ENCODE measurements around the gene THYN1. TPM values are rescaled to one million over a fixed set of nuclear protein-coding genes. Genes with fewer than 3 reads are reported as not detected.

The THYN1 gene
- total RNA-seq, 1 donor from 2014 or later = 41.5 TPM

- no peak for DNase-seq
These were observed 36.3 kb downstream of the THYN1 start for GRCh38 chr11:134216816-134217215.

- DNase-seq = no peak
These were observed 37.3 kb downstream of the THYN1 start for GRCh38 chr11:134215836-134216235.

GRCh38 chr11:134207538-134208239 lies 45.5 kb downstream of the THYN1 start:
- no peak for DNase-seq

GRCh38 chr11:134206185-134206584 lies 47.0 kb downstream of the THYN1 start:
- DNase-seq = no peak

- DNase-seq = no peak
These were observed 47.4 kb downstream of the THYN1 start for GRCh38 chr11:134205729-134206128.

GRCh38 chr11:134202661-134203060 lies 50.5 kb downstream of the THYN1 start:
- DNase-seq = no peak

- DNase-seq = no peak
These were observed 52.5 kb downstream of the THYN1 start for GRCh38 chr11:134200688-134201087.

GRCh38 chr11:134199531-134199930 lies 53.6 kb downstream of the THYN1 start:
- no peak for DNase-seq

Other genes starting within 250 kb of the THYN1 start
- 41.8 TPM for gene JAM3, start 184.3 kb downstream of the THYN1 start, total RNA-seq
- 11.4 TPM for gene NCAPD3, start 29.4 kb downstream of the THYN1 start, total RNA-seq
- gene VPS26B, start 28.7 kb downstream of the THYN1 start, total RNA-seq = 61.9 TPM
- 28.7 TPM for gene ACAD8, start 216 bp upstream of the THYN1 start, total RNA-seq
- gene GLB1L3, start 23.0 kb upstream of the THYN1 start, total RNA-seq = 0.47 TPM
- 1.1 TPM for gene GLB1L2, start 78.6 kb upstream of the THYN1 start, total RNA-seq
- gene B3GAT1, start 158.9 kb upstream of the THYN1 start, total RNA-seq = 34.6 TPM

All from occipital lobe (tissue), 2 donors.